Spleen (tissue), 7 donors: ENCODE data around the gene TKTL1.

Experiments used
- CTCF ChIP-seq, 11 experiments: fragments of 200-600 bp in 7 of 11; fragments of 450-650 bp in 4 of 11; sonication (generic) in 4 of 11; IDR thresholded peaks in 8 of 11; conservative IDR thresholded peaks in 3 of 11; 1 replicate in 7 of 11; 2 replicates in 4 of 11; pipeline versions ENCODE4 v1.4.0 to v1.8.0; 2016 to 2021; ENCODE audit warnings: antibody characterized with exemption in 11 of 11, inconsistent platforms in 4 of 11, mild to moderate bottlenecking in 1 of 11
- POLR2A ChIP-seq, 3 donors: fragments of 450-650 bp; IDR thresholded peaks; one replicate each; pipeline ENCODE4 v1.5.1; 2017; ENCODE audit warnings: antibody characterized with exemption in 3 of 3, mild to moderate bottlenecking in 1 of 3
- donor health status: DM: no; HTN: no; CAD: no; lungs with moderate emphysema.
- donor health status: DM: no; HTN: no; CAD: no.
- donor health status: DM: no; HTN: no; CAD: no.

GRCh38 chrX:154352466-154352865 lies 56.9 kb downstream of the TKTL1 start:
- TF ChIP-seq CTCF (IDR thresholded peaks at IDR 0.05 in 8 of 11, conservative IDR thresholded peaks at IDR 0.05 in 3 of 11) (no peak), POLR2A (IDR thresholded peaks at IDR 0.05) (no peak)
